ENCODE results near the gene PLAAT2. TPM values are rescaled to one million over a fixed set of nuclear protein-coding genes. Genes with fewer than 3 reads are reported as not detected.
A peak's percentile ranks its signal among the peaks of the same experiment; 100 is the strongest.

Gene PLAAT2
- total and polyA plus RNA-seq, 12 donors: 0.35 to 3.7 TPM; not detected in 10

GRCh38 chr11:63569570-63569969 is 6.4 kb upstream of the PLAAT2 start:
- DNase-seq (no peak), ATAC-seq (no peak)
- peaks cover under 1 to 34% (median 23%) of the 10 kb centered on the region in 9 donors for H3K4me1 ChIP-seq
- intact Hi-C loops (cut with DNase I): loop anchor here in 1 of 10 donors (10.0 kb wide), 1 partner anchor 55 kb away; no protein-coding TSS in a partner anchor
- H3K27me3 ChIP-seq: no peaks in the 10 kb centered on the region
- no peak overlapping the region for H3K27ac ChIP-seq
- H3K36me3 ChIP-seq: peaks cover 0 to 13% (median 0%) of the 10 kb centered on the region in 9 donors
- TF ChIP-seq CTCF (IDR thresholded peaks at IDR 0.05): no peak
- no peaks in the 10 kb centered on the region for H3K9me3 ChIP-seq
- WGBS, 2 donors: 90 to 93% methylated on average over 3 of the region's 3 CpGs
- no peak overlapping the region for H3K4me3 ChIP-seq

- H3K4me3 ChIP-seq: no peak overlapping the region
- no peak for TF ChIP-seq CTCF (IDR thresholded peaks at IDR 0.05)
- no peaks in the 10 kb centered on the region for H3K27me3 ChIP-seq
- H3K36me3 ChIP-seq: no peaks in the 10 kb centered on the region
- 29 to 31% methylated on average over 5 of the region's 5 CpGs for WGBS, 2 donors
- ATAC-seq: peak; percentile 78 to 97 (median 89)
- intact Hi-C loops (cut with DNase I): loop anchor here in 1 of 10 donors (10.0 kb wide), 1 partner anchor 58 kb away; no protein-coding TSS in a partner anchor
- H3K4me1 ChIP-seq: peaks cover 0 to 25% (median 12%) of the 10 kb centered on the region in 9 donors
- H3K9me3 ChIP-seq: no peaks in the 10 kb centered on the region
- H3K27ac ChIP-seq: peak overlapping the region in 8 of 10 donors; percentile 2 to 63 (median 48)
- DNase-seq: peak in 1 of 2 donors; percentile 50
Measured at GRCh38 chr11:63567044-63567840, 4.1 kb upstream of the PLAAT2 start.

GRCh38 chr11:63564784-63565350 is 1.7 kb upstream of the PLAAT2 start:
- DNase-seq (no peak), ATAC-seq (no peak)
- Histone ChIP-seq H3K27ac (no peak overlapping the region), H3K27me3 (no peaks in the 10 kb centered on the region), H3K4me3 (no peak overlapping the region), H3K4me1 (peaks cover 0 to 37% (median 12%) of the 10 kb centered on the region in 9 donors), H3K9me3 (no peaks in the 10 kb centered on the region), H3K36me3 (no peaks in the 10 kb centered on the region)
- 86 to 89% methylated on average over 4 of the region's 4 CpGs for WGBS, 2 donors
- TF ChIP-seq CTCF (IDR thresholded peaks at IDR 0.05): no peak
- intact Hi-C loops (cut with DNase I): loop anchor here in 1 of 10 donors (10.0 kb wide), 1 partner anchor 60 kb away; no protein-coding TSS in a partner anchor

GRCh38 chr11:63564056-63564774 is 1.0 kb upstream of the PLAAT2 start:
- Histone ChIP-seq H3K27ac (no peak overlapping the region), H3K4me1 (peaks cover 0 to 37% (median 12%) of the 10 kb centered on the region in 9 donors), H3K36me3 (no peaks in the 10 kb centered on the region), H3K27me3 (no peaks in the 10 kb centered on the region), H3K9me3 (no peaks in the 10 kb centered on the region), H3K4me3 (no peak overlapping the region)
- WGBS, 2 donors: 75 to 81% methylated on average over 7 of the region's 7 CpGs
- DNase-seq (no peak), ATAC-seq (no peak)
- intact Hi-C loops (cut with DNase I): loop anchor here in 1 of 10 donors (10.0 kb wide), 1 partner anchor 61 kb away; no protein-coding TSS in a partner anchor
- no peak for TF ChIP-seq CTCF (IDR thresholded peaks at IDR 0.05)
